Measurements from ENCODE around the gene BEST3. TPM values are rescaled to one million over a fixed set of nuclear protein-coding genes. Genes with fewer than 3 reads are reported as not detected.

Gene BEST3
- total and polyA plus RNA-seq, 2 experiments from 2014 or later = not detected

DNA sequence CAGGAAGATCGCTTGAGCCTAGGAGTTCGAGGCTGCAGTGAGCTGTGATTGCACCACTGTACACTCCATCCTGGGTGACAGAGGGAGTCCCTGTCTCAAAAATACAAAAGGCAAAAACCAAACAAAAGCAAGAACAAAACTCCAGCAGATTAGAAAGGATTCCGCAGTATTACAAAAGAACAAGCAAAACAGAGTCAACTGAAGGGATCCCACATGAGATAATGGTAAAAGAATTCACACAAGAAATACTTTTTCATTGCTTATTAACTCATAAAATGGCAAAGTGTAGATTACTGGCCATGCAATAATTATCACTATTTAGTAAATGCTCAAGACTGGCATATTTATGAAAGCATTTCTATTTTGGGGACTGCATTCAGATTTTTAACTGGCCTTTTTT is 35.4 kb downstream of the BEST3 start (continued):
- TF ChIP-seq, protein P1, sequence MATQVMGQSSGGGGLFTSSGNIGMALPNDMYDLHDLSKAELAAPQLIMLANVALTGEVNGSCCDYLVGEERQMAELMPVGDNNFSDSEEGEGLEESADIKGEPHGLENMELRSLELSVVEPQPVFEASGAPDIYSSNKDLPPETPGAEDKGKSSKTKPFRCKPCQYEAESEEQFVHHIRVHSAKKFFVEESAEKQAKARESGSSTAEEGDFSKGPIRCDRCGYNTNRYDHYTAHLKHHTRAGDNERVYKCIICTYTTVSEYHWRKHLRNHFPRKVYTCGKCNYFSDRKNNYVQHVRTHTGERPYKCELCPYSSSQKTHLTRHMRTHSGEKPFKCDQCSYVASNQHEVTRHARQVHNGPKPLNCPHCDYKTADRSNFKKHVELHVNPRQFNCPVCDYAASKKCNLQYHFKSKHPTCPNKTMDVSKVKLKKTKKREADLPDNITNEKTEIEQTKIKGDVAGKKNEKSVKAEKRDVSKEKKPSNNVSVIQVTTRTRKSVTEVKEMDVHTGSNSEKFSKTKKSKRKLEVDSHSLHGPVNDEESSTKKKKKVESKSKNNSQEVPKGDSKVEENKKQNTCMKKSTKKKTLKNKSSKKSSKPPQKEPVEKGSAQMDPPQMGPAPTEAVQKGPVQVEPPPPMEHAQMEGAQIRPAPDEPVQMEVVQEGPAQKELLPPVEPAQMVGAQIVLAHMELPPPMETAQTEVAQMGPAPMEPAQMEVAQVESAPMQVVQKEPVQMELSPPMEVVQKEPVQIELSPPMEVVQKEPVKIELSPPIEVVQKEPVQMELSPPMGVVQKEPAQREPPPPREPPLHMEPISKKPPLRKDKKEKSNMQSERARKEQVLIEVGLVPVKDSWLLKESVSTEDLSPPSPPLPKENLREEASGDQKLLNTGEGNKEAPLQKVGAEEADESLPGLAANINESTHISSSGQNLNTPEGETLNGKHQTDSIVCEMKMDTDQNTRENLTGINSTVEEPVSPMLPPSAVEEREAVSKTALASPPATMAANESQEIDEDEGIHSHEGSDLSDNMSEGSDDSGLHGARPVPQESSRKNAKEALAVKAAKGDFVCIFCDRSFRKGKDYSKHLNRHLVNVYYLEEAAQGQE (IDR thresholded peaks at IDR 0.05; ENCODE audit: unreplicated experiment) = no peak
- TF ChIP-seq ZNF114 (CRISPR knock-in tag; IDR thresholded peaks at IDR 0.05) (no peak), STAT1 (IDR thresholded peaks at IDR 0.05; ENCODE audit: unreplicated experiment) (no peak), NANOG (IDR thresholded peaks at IDR 0.05; ENCODE audit: borderline replicate concordance) (no peak), EZH2 (IDR thresholded peaks at IDR 0.05; ENCODE audit: low read depth, unreplicated experiment) (no peak), ETS1 (IDR thresholded peaks at IDR 0.05) (no peak), ZNF331 (CRISPR knock-in tag; IDR thresholded peaks at IDR 0.05; ENCODE audit: low read depth) (no peak), CREB1 (CRISPR knock-in tag; IDR thresholded peaks at IDR 0.05; ENCODE audit: low read depth) (no peak)

DNA sequence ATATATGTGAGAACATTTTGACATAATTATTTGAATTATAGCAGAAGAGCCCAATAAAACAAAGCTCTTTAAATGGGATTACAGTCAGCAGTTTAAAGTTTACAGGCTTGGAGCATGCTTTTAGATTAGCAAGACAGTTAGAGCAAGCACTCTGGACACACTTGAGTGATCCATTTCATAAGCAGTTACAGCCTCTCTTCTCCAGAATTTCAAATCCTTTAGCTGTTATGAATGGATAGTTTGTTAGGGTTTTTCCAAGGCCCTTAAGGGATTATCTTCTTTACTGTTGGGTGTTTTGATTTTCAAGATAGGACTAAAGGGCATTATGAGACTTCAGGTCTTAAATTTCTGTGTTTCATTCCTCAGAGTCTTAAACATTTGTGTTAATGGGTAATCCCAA is 36.3 kb downstream of the BEST3 start:
- no peak for ATAC-seq
- Mint-ChIP-seq H3K4me1 (peaks cover 2% of the 10 kb centered on the region; the same call in 1 of the 3 replicates), H3K27ac (no peak overlapping the region), H3K36me3 (ENCODE audit: low read depth) (no peaks in the 10 kb centered on the region), H3K4me3 (no peak overlapping the region), H3K9me3 (no peaks in the 10 kb centered on the region), H3K27me3 (ENCODE audit: insufficient read depth, low read depth, poor library complexity) (no peaks in the 10 kb centered on the region)
- TF ChIP-seq ZNF462 (CRISPR knock-in tag; IDR thresholded peaks at IDR 0.05) (no peak), EZH2phosphoT487 (IDR thresholded peaks at IDR 0.05; ENCODE audit: unreplicated experiment) (no peak), ZNF331 (CRISPR knock-in tag; IDR thresholded peaks at IDR 0.05; ENCODE audit: low read depth) (no peak)
- Histone ChIP-seq H3K9me2 (ENCODE audit: insufficient read depth) (no peaks in the 10 kb centered on the region), H3K27ac (ENCODE audit: low read depth) (no peak overlapping the region), H3F3A (replicated peaks; ENCODE audit: low read depth) (no peaks in the 10 kb centered on the region), H3K36me3 (ENCODE audit: insufficient read depth) (no peaks in the 10 kb centered on the region), H3K4me1 (ENCODE audit: insufficient read depth) (no peaks in the 10 kb centered on the region), H3K27me3 (ENCODE audit: insufficient read depth) (no peaks in the 10 kb centered on the region), H2AFZ (no peak overlapping the region), H3K79me2 (replicated peaks; ENCODE audit: insufficient read depth) (no peaks in the 10 kb centered on the region), H3K4me2 (no peak overlapping the region), H3K4me3 (no peak overlapping the region), H4K20me1 (replicated peaks; ENCODE audit: insufficient read depth) (no peaks in the 10 kb centered on the region)
- DNase-seq (ENCODE audit: low spot score) = no peak

All from GM23338 (cell line).